Spleen (tissue), 11 donors: ENCODE data around the gene SLC8A1. TPM values are rescaled to one million over a fixed set of nuclear protein-coding genes. Genes with fewer than 3 reads are reported as not detected.

Experiments used
- DNase-seq: peaks from one replicate; pipeline ENCODE4 v3.0.0-alpha.2; 2020
- H3K27ac ChIP-seq, 8 donors: fragments of 200-600 bp; sonication (generic) in 7 of 8; 1 replicate in 4 of 8; 2 replicates in 4 of 8; pipeline versions ENCODE4 v1.5.0 to v1.8.0; 2016 to 2021; ENCODE audit warnings: inconsistent platforms in 4 of 8, mild to moderate bottlenecking in 4 of 8, moderate library complexity in 1 of 8
- H3K27me3 ChIP-seq, 7 donors: fragments of 200-600 bp; sonication (generic) in 6 of 7; replicated peaks in 1 of 7; 1 replicate in 4 of 7; 2 replicates in 3 of 7; pipeline versions ENCODE4 v1.5.0 to v1.8.0; 2016 to 2021; ENCODE audit warnings: inconsistent platforms in 3 of 7, mild to moderate bottlenecking in 1 of 7
- H3K36me3 ChIP-seq, 6 donors: fragments of 200-600 bp; sonication (generic) in 5 of 6; 1 replicate in 4 of 6; 2 replicates in 2 of 6; pipeline versions ENCODE4 v1.5.0 to v1.8.0; 2016 to 2021; ENCODE audit warnings: inconsistent platforms in 2 of 6
- H3K4me1 ChIP-seq, 6 donors: fragments of 200-600 bp; sonication (generic) in 5 of 6; 1 replicate in 3 of 6; 2 replicates in 3 of 6; pipeline versions ENCODE4 v1.5.0 to v1.8.0; 2016 to 2021; ENCODE audit warnings: inconsistent platforms in 3 of 6
- H3K4me3 ChIP-seq, 8 donors: fragments of 200-600 bp; sonication (generic) in 7 of 8; 1 replicate in 4 of 8; 2 replicates in 4 of 8; pipeline versions ENCODE4 v1.5.0 to v1.8.0; 2016 to 2021; ENCODE audit warnings: inconsistent platforms in 4 of 8, mild to moderate bottlenecking in 4 of 8, moderate library complexity in 2 of 8
- H3K9me3 ChIP-seq, 8 donors: fragments of 200-600 bp; sonication (generic) in 7 of 8; 1 replicate in 4 of 8; 2 replicates in 4 of 8; pipeline versions ENCODE4 v1.5.0 to v1.8.0; 2016 to 2021; ENCODE audit warnings: inconsistent platforms in 4 of 8
- POLR2A ChIP-seq, 3 donors: fragments of 450-650 bp; IDR thresholded peaks; one replicate each; pipeline ENCODE4 v1.5.1; 2017; ENCODE audit warnings: antibody characterized with exemption in 3 of 3, mild to moderate bottlenecking in 1 of 3
- POLR2AphosphoS5 ChIP-seq, 3 donors: sonication (generic); formaldehyde crosslinking; IDR thresholded peaks; one replicate each; pipeline ENCODE4 v1.5.1; 2017; ENCODE audit warnings: antibody characterized with exemption in 3 of 3
- WGBS, 5 donors: extraction: QIAGEN DNeasy Blood & Tissue Kit in 3 of 5; methylation state at CpG; one replicate each; pipeline versions ENCODE4 v1.1.5 to v1.1.7; 2013 to 2018; 5-methylcytosine and 5-hydroxymethylcytosine counted together
- intact Hi-C: fragments of 100-400 bp; cut with DNase I; formaldehyde crosslinking; loops from one replicate; pipeline ENCODE4 v1.15.0; 2023; ENCODE audit warnings: low total_unique reads
- polyA plus RNA-seq, 3 donors: library from polyadenylated mRNA; stranded (reverse); fragments of 200-250 nt; gene quantifications; one replicate each; pipeline ENCODE4 v1.2.1, GENCODE V29; 2013
- total RNA-seq, 7 donors: library from RNA; depleted of rRNA in 3 of 7; stranded (reverse); fragments of >200 nt in 3 of 7; fragmentation: NEBNext Ultra II Directional in 4 of 7; extraction: Animal tissue kit (Norgen Biotek cat#: 25700) in 4 of 7; gene quantifications; one replicate each; pipeline versions ENCODE4 v1.1.0 to v1.2.1, GENCODE V29; 2016 to 2021
- TF ChIP-seq, protein P1 (sequence below), 11 experiments: fragments of 200-600 bp in 7 of 11; fragments of 450-650 bp in 4 of 11; sonication (generic) in 4 of 11; IDR thresholded peaks in 8 of 11; conservative IDR thresholded peaks in 3 of 11; 1 replicate in 7 of 11; 2 replicates in 4 of 11; pipeline versions ENCODE4 v1.4.0 to v1.8.0; 2016 to 2021; ENCODE audit warnings: antibody characterized with exemption in 11 of 11, inconsistent platforms in 4 of 11, mild to moderate bottlenecking in 1 of 11
- donor health status: healthy with polysubstance abuse.
- donor health status: DM: no; HTN: no; CAD: no; lungs with moderate emphysema.
- donor health status: DM: no; HTN: no; CAD: no.
- donor health status: Bipolar disorder and iron deficiency.
- donor health status: healthy.
- donor health status: DM: no; HTN: no; CAD: no.
- donor health status: DM: yes; HTN: yes; CAD: no.

Gene SLC8A1
- total and polyA plus RNA-seq, 10 donors, result 0.36 to 86.0 (median 58.3) TPM

DNA sequence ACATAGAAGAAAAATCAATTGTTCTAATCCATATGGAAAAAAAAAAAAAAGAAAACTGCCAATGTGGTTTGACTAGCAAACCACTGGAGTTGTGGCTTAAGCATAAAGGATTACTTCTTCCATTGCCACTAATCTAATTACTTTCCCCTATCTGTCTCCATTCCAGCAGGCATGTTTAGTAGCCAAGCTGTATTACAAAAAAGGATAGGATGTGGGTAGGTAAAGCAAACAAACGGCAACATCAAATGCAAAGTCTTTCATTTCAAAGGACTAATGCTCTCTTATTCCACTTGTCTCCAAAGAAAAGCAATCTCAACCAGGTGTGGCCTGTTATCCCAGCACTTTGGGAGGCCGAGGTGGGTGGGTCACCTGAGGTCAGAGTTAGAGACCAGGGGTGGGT, 36.5 kb downstream of the SLC8A1 start:
- intact Hi-C loops, result no loop called here
- Histone ChIP-seq H3K36me3 (no peaks in the 10 kb centered on the region), H3K9me3 (no peaks in the 10 kb centered on the region), H3K4me3 (no peak overlapping the region), H3K4me1 (peaks cover 0 to 4% (median 0%) of the 10 kb centered on the region in 6 donors), H3K27me3 (no peaks in the 10 kb centered on the region), H3K27ac (no peak overlapping the region)
- 87 to 93% (median 90%) methylated on average over 2 of the region's 2 CpGs for WGBS, 5 donors
- no peak for DNase-seq
- TF ChIP-seq POLR2AphosphoS5 (IDR thresholded peaks at IDR 0.05), result no peak
- TF ChIP-seq POLR2A (IDR thresholded peaks at IDR 0.05), result no peak
- TF ChIP-seq, protein P1, sequence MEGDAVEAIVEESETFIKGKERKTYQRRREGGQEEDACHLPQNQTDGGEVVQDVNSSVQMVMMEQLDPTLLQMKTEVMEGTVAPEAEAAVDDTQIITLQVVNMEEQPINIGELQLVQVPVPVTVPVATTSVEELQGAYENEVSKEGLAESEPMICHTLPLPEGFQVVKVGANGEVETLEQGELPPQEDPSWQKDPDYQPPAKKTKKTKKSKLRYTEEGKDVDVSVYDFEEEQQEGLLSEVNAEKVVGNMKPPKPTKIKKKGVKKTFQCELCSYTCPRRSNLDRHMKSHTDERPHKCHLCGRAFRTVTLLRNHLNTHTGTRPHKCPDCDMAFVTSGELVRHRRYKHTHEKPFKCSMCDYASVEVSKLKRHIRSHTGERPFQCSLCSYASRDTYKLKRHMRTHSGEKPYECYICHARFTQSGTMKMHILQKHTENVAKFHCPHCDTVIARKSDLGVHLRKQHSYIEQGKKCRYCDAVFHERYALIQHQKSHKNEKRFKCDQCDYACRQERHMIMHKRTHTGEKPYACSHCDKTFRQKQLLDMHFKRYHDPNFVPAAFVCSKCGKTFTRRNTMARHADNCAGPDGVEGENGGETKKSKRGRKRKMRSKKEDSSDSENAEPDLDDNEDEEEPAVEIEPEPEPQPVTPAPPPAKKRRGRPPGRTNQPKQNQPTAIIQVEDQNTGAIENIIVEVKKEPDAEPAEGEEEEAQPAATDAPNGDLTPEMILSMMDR (IDR thresholded peaks at IDR 0.05 in 8 of 11, conservative IDR thresholded peaks at IDR 0.05 in 3 of 11), result no peak

DNA sequence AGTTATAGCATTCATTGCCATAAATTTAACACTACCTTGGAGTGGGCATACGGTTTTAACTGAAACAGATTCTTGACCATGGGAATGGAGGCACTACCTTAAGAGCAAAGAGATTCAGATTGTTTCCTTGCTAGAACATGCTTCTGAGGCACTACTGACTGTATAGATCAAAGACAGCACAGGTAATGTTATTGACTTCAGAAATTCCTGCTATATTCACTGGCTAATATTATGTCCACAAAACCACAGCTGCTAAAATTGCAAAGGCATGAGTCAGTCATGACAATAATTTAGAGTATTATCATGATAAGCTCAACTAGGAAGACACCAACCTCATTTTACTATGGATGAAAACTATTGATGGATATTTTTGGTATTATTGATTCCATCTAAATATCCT, 39.4 kb downstream of the SLC8A1 start:
- no peak for TF ChIP-seq POLR2A (IDR thresholded peaks at IDR 0.05)
- no peak for TF ChIP-seq POLR2AphosphoS5 (IDR thresholded peaks at IDR 0.05)
- TF ChIP-seq, protein P1 (IDR thresholded peaks at IDR 0.05 in 8 of 11, conservative IDR thresholded peaks at IDR 0.05 in 3 of 11), result no peak
- Histone ChIP-seq H3K27ac (no peak overlapping the region), H3K27me3 (no peaks in the 10 kb centered on the region), H3K4me1 (no peaks in the 10 kb centered on the region), H3K36me3 (no peaks in the 10 kb centered on the region), H3K4me3 (no peak overlapping the region), H3K9me3 (no peaks in the 10 kb centered on the region)
- WGBS, 5 donors, result 86 to 100% (median 92%) methylated on average over 1 of the region's 1 CpG
- no peak for DNase-seq
- intact Hi-C loops, result no loop called here

DNA sequence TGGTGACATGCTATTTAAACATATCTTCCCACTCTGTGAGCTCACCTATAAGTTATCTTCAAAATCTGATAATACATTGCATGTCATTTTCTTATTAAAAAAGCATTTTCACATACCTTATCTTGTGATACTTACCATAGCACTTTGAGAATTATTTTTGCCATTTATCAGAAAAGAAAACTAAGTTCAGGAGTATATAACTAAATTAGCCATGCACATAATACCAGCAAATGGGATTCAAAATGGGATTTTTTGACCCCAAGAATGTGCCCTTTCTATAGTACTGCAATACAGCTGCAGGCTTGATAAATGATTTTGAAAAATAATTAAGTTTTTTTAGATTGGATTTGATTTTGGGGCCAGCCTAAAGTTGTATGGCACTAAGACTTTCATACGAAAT, 41.2 kb downstream of the SLC8A1 start:
- Histone ChIP-seq H3K27ac (no peak overlapping the region), H3K36me3 (no peaks in the 10 kb centered on the region), H3K27me3 (no peaks in the 10 kb centered on the region), H3K9me3 (no peaks in the 10 kb centered on the region), H3K4me3 (no peak overlapping the region), H3K4me1 (no peaks in the 10 kb centered on the region)
- 77 to 96% (median 85%) methylated on average over 1 of the region's 1 CpG for WGBS, 5 donors
- intact Hi-C loops, result no loop called here
- TF ChIP-seq, protein P1 (IDR thresholded peaks at IDR 0.05 in 8 of 11, conservative IDR thresholded peaks at IDR 0.05 in 3 of 11), result no peak
- no peak for TF ChIP-seq POLR2A (IDR thresholded peaks at IDR 0.05)
- no peak for TF ChIP-seq POLR2AphosphoS5 (IDR thresholded peaks at IDR 0.05)
- DNase-seq, result no peak

- intact Hi-C loops, result no loop called here
- 72 to 92% (median 83%) methylated on average over 2 of the region's 2 CpGs for WGBS, 5 donors
- Histone ChIP-seq H3K36me3 (no peaks in the 10 kb centered on the region), H3K9me3 (no peaks in the 10 kb centered on the region), H3K4me1 (no peaks in the 10 kb centered on the region), H3K27ac (no peak overlapping the region), H3K27me3 (no peaks in the 10 kb centered on the region), H3K4me3 (no peak overlapping the region)
- TF ChIP-seq POLR2A (IDR thresholded peaks at IDR 0.05), result no peak
- TF ChIP-seq POLR2AphosphoS5 (IDR thresholded peaks at IDR 0.05), result no peak
- TF ChIP-seq, protein P1 (IDR thresholded peaks at IDR 0.05 in 8 of 11, conservative IDR thresholded peaks at IDR 0.05 in 3 of 11), result no peak
- DNase-seq, result no peak
Measured at GRCh38 chr2:40409734-40410133, 42.2 kb downstream of the SLC8A1 start.
